ENCODE data around the gene DCTD.
A peak's percentile ranks its signal among the peaks of the same experiment; 100 is the strongest.

The DCTD gene

DNA sequence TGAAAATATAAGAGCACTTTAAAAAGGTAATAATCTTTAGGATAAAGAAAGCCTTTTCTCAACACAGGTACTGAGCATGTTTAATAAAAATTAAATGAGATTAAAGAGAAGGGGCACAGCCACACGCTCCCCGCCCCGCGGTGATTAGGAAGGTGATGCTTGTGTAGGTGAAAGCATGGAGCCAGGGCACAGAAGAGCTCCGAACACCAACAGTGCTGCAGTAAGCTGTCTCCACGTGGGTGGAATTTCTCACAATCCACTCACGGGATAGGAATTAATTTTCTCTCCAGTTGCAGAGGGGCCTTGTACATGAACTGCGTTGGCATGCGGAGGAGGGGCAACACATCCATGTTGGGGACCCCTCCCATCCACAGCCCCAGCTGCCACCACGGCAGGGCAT lies 27.0 kb downstream of the DCTD start:
- no peak for DNase-seq (ENCODE audit: low spot score)

GRCh38 chr4:182888891-182889290 lies 28.3 kb downstream of the DCTD start:
- no peak for DNase-seq (ENCODE audit: low spot score)

GRCh38 chr4:182886768-182887167 lies 30.4 kb downstream of the DCTD start:
- DNase-seq (ENCODE audit: low spot score) = no peak

DNA sequence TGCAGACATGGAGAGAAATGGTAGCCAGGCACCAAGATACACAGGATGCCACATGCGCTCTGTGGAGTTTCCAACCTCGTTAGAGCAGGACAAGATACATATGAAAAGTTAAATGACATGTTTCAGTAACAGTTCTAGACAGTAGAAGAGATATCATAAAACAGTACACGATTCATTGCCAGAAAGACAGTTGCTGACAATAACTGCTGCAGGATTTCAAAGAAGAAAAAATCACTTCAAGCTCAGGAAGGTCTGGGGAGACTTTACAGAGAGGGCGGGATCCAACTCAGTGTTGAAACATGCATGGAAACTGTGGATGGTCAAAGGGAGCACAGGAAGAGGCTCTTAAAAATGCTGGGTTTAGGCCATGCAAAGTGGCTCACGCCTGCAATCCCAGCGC lies 31.0 kb downstream of the DCTD start:
- no peak for DNase-seq (ENCODE audit: low spot score)

- no peak for DNase-seq (ENCODE audit: low spot score)
Measured at GRCh38 chr4:182885738-182886077, 31.5 kb downstream of the DCTD start.

DNA sequence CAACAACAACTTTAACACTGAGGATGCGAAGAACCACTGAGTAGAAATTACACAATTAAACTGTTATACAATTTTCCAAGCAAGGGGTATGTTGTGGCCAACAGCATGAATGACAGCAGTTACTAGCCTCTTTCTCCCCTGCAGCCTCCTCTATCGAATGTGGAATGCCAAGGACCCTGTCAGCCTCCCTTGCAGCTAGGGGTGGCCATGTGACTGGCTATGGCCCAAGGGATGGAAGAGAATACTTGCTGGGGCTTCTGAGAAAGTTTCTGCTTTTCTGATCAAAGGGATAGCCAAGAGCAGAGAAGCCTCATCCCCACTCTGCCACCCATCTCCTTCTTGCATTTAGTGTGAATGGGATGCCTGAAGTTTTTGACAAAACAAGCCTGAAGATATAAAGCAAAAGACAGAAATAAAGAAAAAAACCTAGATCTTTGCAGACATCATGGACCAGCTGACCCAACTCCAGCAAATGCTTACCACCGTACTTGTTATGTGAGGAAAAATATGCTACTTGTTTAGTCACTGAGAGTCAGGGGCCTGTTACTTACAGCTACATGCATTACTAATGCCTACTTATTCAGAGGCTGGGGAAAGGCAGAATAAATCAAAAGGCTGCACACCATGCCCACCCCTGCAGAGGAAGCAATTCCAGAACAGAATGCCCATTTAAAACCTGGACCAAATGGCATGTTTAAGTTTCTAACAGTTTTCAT lies 32.0 kb downstream of the DCTD start:
- no peak for DNase-seq (ENCODE audit: low spot score)

GRCh38 chr4:182884040-182884439 lies 33.1 kb downstream of the DCTD start:
- DNase-seq (ENCODE audit: low spot score) = no peak

DNA sequence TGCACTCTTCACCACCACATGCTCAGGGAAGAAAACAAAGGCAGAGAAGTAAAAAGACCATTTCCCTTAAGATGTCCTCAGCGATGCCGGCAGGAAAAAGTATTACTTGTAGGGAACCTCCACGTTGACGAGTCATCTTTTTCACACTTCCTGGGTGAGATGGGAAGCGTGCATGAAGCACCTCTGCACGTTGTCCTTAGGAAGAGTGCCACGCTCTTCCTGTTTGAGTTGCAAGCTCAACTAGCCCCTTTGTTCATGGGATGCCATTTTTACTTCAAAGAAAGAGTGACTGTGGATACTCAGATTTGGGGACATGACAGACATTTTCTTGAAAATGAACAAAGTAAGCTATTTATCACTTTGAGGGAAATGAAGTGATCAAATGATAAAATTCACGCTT lies 33.8 kb downstream of the DCTD start:
- DNase-seq (ENCODE audit: low spot score) = no peak

- no peak for DNase-seq (ENCODE audit: low spot score)
Measured at GRCh38 chr4:182881914-182882313, 35.3 kb downstream of the DCTD start.

DNA sequence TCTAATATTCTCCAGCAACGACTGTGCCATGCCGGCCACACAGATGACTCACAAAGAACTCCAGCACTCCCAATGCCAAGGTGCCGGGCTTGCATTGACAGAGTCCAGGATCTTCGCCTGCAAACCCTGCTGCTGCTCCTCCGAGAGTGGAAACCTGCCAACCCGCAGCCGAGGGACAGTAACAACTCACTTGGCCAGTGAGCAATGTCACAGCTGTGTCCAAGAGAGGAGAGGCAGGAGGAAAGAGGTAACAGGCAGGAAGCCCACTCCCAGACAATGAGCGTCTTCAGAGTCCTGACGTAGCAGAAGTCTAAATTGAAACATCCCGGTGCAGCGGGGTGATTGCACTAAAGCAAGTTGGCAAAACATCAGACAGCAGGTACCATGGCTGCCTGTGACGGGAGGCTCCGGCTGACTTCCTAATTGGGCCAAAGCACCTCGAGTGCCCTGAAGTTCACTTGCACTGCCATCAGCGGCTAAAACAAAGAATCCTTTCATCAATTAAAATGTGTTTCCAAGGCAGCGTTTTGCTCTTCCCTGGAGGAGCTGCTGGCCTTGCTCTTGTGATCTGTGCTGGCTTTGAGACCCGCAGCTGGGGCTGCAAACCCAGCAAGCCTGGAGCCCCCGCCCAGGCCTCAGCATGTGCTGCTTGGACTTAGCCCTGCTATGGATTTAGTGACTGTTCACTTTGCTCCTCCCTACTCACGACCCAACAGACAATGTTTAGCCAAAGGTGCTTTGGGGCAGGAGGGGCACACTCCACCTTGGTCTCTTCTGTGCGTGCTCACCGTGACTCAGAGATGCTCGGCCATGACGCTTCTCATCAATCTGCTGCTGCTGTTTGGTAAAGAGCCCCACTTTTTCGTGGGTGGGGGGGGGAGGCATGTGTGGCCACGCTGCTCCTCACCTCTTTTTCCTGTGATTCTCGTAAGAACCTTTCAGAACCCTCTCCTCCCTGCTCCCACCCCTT lies 36.5 kb downstream of the DCTD start:
- DNase-seq (ENCODE audit: low spot score) = peak; percentile 30

DNA sequence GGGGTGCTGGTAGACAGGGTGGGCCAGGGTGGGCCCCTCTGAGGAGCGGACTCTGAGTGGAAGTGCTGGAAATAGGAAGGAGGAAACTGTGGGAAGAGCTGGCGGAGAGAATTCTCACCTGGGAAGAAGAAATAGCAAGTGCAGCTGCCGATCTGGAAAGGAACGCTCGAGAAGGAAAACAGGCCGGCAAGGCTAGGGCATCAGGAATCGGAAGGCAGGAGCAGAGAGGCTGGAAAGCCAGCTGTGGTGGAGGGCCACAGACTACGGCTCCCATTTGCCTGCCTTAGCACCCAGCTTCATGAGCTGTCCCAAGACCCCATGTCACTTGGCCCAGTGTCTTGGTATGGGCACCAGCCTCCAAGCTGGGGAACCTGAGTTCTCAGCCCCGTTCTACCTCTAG lies 37.3 kb downstream of the DCTD start:
- no peak for DNase-seq (ENCODE audit: low spot score)

GRCh38 chr4:182878633-182879495 lies 38.3 kb downstream of the DCTD start:
- DNase-seq (ENCODE audit: low spot score) = no peak

DNA sequence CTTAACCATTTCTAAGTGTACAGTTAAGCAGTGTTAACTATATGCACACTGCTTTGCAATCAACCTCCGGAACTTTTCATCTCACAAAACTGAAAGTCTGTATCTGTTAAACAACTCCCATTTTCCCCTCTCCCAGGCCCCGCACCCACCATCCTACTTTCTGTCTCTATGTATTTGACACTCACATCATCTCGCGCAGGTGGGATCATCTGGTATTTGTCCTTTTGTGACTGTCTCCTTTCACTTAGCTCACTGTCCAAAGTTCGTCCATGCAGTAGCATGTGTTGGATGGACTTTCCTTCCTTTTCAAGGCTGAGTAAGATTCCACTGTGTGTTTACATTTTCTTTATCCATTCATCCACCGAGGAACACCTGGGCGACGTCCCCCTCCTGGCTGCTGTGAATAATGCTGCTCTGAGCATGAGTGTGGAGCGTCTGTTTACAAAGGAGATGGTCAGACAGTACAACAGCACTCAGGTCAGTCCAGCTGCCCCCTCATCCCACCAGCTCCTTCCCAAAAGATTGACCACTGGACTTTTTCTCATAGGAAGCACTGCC lies 39.8 kb downstream of the DCTD start:
- no peak for DNase-seq (ENCODE audit: low spot score)

DNA sequence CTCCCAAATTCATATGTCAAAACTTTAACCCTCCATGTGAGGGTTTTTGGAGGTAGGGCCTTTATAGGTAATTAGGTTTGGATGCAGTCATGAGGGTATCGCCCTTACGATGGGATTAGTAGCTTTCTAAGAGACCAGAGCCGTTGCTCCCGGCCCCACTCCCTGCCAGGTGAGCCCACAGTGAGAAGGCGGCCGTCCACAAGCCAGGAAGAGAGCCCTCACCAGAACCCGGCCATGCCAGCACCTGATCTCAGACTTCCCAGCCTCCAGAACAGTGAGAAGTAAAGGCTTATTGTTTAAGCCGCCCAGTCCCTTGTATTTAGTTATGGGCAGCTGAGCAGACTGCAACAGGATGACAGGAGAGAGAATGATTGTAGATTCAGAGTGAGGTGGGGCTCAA lies 40.8 kb downstream of the DCTD start:
- no peak for DNase-seq (ENCODE audit: low spot score)

GRCh38 chr4:182875453-182876405 lies 41.5 kb downstream of the DCTD start:
- no peak for DNase-seq (ENCODE audit: low spot score)

- DNase-seq (ENCODE audit: low spot score) = no peak
Measured at GRCh38 chr4:182874797-182875345, 42.3 kb downstream of the DCTD start.

GRCh38 chr4:182874304-182874751 lies 42.9 kb downstream of the DCTD start:
- DNase-seq (ENCODE audit: low spot score) = no peak

- DNase-seq (ENCODE audit: low spot score) = no peak
Measured at GRCh38 chr4:182873726-182874125, 43.5 kb downstream of the DCTD start.

DNA sequence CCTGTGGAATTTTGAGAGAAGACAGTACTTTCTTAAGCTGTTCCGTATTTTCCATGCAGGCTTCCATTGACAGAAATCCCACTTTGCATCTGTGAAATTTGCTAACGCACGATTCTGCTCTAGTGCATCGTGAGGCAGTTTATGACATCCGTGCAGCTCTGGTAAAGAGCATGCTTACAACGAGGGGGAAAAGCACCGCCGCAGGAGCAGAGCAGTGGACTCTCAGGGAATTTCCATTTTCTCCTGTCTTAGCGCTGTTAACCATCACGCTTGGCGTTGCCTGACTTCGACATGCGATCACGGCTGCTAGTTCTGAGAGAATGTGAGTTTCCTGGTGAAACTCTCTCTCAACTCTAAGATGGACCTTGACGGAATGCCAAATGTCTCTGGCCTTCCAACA lies 43.9 kb downstream of the DCTD start:
- DNase-seq (ENCODE audit: low spot score) = no peak

- DNase-seq (ENCODE audit: low spot score) = no peak
Measured at GRCh38 chr4:182872886-182873285, 44.3 kb downstream of the DCTD start.

DNA sequence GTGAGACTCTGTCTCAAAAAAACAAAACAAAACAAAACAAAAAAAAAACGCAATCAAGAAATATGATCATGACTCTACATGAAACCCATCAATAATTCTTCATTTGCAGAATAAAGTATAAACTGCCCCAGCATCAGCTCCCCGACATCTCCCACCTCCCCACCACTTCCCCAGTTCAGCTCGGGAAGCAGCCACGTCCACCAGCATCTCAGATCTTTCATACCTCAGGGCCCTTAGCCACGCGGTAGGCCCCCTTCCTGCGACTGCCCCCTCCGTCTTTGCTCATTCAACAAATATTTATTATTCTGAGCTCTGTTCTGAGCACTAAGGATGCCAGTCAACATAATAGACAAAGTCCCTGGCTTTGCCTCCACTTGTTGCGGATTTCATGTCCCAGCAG lies 45.6 kb downstream of the DCTD start:
- no peak for DNase-seq (ENCODE audit: low spot score)

Measured in Ammon's horn (tissue), 1 donor.